Natural killer cell (primary cell): ENCODE measurements around the gene NOSIP. TPM values are rescaled to one million over a fixed set of nuclear protein-coding genes. Genes with fewer than 3 reads are reported as not detected.

Source experiments
- ATAC-seq, 3 donors: fragments of 150-1000 bp in 2 of 3; fragments of 200-7000 bp in 1 of 3; cut with Tn5 transposase; 1 replicate in 1 of 3; 2 replicates in 2 of 3; pipeline ENCODE4 v1.10.0; 2021; ENCODE audit warnings: mild to moderate bottlenecking in 2 of 3, moderate library complexity in 2 of 3
- DNase-seq, 2 donors: peaks; one replicate each; pipeline versions ENCODE4 v3.0.0 to v3.0.0-alpha.2; 2013 to 2021; ENCODE audit warnings: mixed read lengths in 1 of 2
- H3K27ac ChIP-seq: one replicate; pipeline ENCODE4 v1.5.1; 2013; ENCODE audit warnings: mild to moderate bottlenecking, low read length
- H3K27me3 ChIP-seq: one replicate; pipeline ENCODE4 v1.6.1; 2013; ENCODE audit warnings: low read length; ENCODE audit not compliant: control insufficient read depth, insufficient read depth
- H3K36me3 ChIP-seq: one replicate; pipeline ENCODE4 v1.6.1; 2013; ENCODE audit warnings: low read length; ENCODE audit not compliant: control insufficient read depth, insufficient read depth
- H3K4me1 ChIP-seq: one replicate; pipeline ENCODE4 v1.6.1; 2013; ENCODE audit warnings: low read length; ENCODE audit not compliant: control insufficient read depth, insufficient read depth
- H3K4me3 ChIP-seq: one replicate; pipeline ENCODE4 v1.5.1; 2013; ENCODE audit warnings: low read length
- H3K9me3 ChIP-seq: one replicate; pipeline ENCODE4 v1.6.1; 2013; ENCODE audit warnings: low read length; ENCODE audit not compliant: control insufficient read depth, insufficient read depth
- H3K27ac Mint-ChIP-seq, 2 donors: one replicate each; pipeline ENCODE4 v1.8.0; 2022; ENCODE audit warnings: mild to moderate bottlenecking in 2 of 2, mixed read lengths in 2 of 2, moderate library complexity in 1 of 2
- H3K27me3 Mint-ChIP-seq, 2 donors: one replicate each; pipeline ENCODE4 v1.8.0; 2022; ENCODE audit warnings: low read depth in 2 of 2, mixed read lengths in 2 of 2
- H3K36me3 Mint-ChIP-seq: one replicate; pipeline ENCODE4 v1.8.0; 2022; ENCODE audit warnings: mixed read lengths
- H3K4me1 Mint-ChIP-seq, 2 donors: one replicate each; pipeline ENCODE4 v1.8.0; 2022; ENCODE audit warnings: mixed read lengths in 2 of 2
- H3K4me3 Mint-ChIP-seq: one replicate; pipeline ENCODE4 v1.8.0; 2022; ENCODE audit warnings: mild to moderate bottlenecking, moderate library complexity, mixed read lengths
- H3K9me3 Mint-ChIP-seq, 2 donors: one replicate each; pipeline ENCODE4 v1.8.0; 2022; ENCODE audit warnings: mixed read lengths in 2 of 2
- WGBS: methylation state at CpG from one replicate; pipeline ENCODE4 v1.1.7; 2013; ENCODE audit warnings: missing lambda C conversion rate; ENCODE audit not compliant: insufficient coverage; 5-methylcytosine and 5-hydroxymethylcytosine counted together
- intact Hi-C: fragments of 100-400 bp; cut with micrococcal nuclease; formaldehyde crosslinking; loops from one replicate; pipeline ENCODE4 v1.14.2; 2022
- total RNA-seq, 4 donors: library from RNA; stranded (reverse); fragments of 120-200 nt in 1 of 4; gene quantifications; one replicate each; pipeline versions ENCODE4 v1.2.3 to v1.2.4, GENCODE V29; 2013 to 2022
- TF ChIP-seq, protein P1 (sequence below): fragments of 200-600 bp; IDR thresholded peaks from one replicate; pipeline ENCODE4 v1.8.0; 2022; ENCODE audit warnings: antibody characterized with exemption

NOSIP gene
- total RNA-seq, 3 donors from 2014 or later (not counting 1 experiment from before 2014, with no cell fraction given), result 46.7 to 63.6 (median 59.8) TPM

DNA sequence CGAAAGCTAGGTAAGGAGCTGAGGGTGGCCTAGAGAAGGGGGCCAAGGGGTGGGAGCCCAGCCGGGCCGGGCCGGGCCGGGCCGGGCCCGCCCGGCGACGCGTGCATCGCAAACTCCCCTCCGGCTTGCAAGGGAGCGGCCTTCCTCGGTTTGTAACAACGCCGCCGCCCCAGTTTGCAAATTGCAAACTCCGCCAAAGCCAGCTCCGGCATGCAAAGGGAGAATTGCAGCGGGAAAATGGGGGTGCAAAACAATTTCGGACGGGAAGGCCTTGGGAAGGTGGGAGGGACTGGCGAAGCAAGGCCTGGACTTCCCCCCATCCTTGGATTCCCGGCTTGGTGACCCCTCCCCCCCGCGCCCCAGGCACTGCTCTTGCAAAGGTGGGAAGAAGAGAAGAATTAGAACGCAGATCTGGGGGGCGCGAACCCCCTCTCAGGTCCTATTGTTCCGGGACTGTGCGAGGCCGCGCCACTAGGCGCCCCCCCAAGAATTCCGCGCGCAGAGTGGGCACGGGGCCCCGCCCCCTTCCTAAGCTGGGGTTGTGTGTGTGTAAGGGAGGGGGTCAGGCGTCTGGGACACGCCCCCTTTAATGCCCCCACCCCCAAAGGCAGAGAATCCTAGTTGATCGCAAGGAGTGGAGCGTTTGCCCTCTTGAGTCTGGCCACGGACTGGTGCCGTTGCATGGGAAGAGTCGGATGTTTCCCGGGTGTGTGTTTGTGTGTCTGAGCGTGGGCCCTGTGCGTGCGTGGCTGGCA, 11.6 kb upstream of the NOSIP start:
- no peaks in the 10 kb centered on the region for H3K9me3 ChIP-seq
- H3K27ac ChIP-seq, result peak overlapping the region; percentile 27
- Mint-ChIP-seq H3K4me3 (peak overlapping the region; percentile 90), H3K4me1 (peaks cover 32 to 41% of the 10 kb centered on the region in 2 donors), H3K27ac (peak overlapping the region; percentile 89 to 90), H3K27me3 (no peaks in the 10 kb centered on the region), H3K36me3 (no peaks in the 10 kb centered on the region), H3K9me3 (no peaks in the 10 kb centered on the region)
- TF ChIP-seq, protein P1, sequence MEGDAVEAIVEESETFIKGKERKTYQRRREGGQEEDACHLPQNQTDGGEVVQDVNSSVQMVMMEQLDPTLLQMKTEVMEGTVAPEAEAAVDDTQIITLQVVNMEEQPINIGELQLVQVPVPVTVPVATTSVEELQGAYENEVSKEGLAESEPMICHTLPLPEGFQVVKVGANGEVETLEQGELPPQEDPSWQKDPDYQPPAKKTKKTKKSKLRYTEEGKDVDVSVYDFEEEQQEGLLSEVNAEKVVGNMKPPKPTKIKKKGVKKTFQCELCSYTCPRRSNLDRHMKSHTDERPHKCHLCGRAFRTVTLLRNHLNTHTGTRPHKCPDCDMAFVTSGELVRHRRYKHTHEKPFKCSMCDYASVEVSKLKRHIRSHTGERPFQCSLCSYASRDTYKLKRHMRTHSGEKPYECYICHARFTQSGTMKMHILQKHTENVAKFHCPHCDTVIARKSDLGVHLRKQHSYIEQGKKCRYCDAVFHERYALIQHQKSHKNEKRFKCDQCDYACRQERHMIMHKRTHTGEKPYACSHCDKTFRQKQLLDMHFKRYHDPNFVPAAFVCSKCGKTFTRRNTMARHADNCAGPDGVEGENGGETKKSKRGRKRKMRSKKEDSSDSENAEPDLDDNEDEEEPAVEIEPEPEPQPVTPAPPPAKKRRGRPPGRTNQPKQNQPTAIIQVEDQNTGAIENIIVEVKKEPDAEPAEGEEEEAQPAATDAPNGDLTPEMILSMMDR, result no peak
- H3K4me1 ChIP-seq, result peaks cover 29% of the 10 kb centered on the region
- DNase-seq (peak; percentile 35 to 69), ATAC-seq (no peak)
- H3K27me3 ChIP-seq, result no peaks in the 10 kb centered on the region
- H3K4me3 ChIP-seq, result peak overlapping the region; percentile 88
- intact Hi-C loops, result loop anchor here (2.0 kb wide), 1 partner anchor 87 kb away; no protein-coding TSS in a partner anchor
- WGBS, result under 1% methylated on average over 47 of the region's 51 CpGs
- H3K36me3 ChIP-seq, result peaks cover 26% of the 10 kb centered on the region

DNA sequence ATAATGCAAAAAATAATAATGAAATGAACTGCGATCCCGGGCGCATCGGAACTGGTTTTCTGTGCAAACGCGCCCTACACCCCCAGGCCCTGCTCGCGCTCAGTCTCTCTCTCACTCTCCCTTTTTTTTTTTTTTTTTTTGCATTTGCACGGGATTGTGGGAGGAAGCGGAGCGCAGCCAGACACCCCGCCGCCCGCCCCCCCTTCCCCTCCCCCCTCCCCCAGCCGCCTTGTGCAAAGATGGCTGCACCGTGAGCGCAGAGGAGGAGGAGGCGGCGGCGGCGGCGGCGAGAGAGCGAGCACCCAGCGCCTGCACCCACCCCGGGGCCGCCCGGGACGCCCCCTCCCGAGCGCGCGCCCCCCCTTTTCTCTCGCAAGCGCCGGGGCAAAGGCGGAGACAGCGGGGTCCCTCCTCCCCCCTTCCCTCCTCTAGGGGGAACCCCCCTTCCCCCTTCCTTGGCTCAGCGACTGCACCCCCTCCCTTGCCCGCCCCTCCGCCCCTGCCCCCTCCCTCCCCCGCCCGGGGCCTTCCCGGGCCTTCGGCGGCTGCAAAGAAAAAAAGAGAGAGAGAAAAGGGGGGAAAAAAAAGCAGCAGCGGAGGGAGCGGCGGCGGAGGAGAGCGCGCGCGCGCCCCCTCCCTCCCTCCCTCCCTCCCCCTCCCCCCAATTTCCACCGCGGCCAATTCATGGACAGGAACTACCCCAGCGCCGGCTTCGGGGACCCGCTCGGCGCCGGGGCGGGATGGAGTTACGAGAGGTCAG, 10.8 kb upstream of the NOSIP start, which contains the start of gene PRR12:
Gene PRR12, plus strand, starts transcription at position 212 of the 760 bp plus-strand sequence. Its CDS starts 473 bp downstream, at position 685.
- TF ChIP-seq, protein P1, result no peak
- no peaks in the 10 kb centered on the region for H3K36me3 Mint-ChIP-seq
- Histone ChIP-seq H3K4me3 (peak within 1 kb of the TSS; percentile 88), H3K27me3 (no peaks in the 10 kb centered on the region), H3K27ac (peak within 1 kb of the TSS; percentile 52), H3K4me1 (peaks cover 29% of the 10 kb centered on the region), H3K9me3 (no peaks in the 10 kb centered on the region), H3K36me3 (peaks cover 22% of the 10 kb centered on the region)
- peak within 1 kb of the TSS; percentile 89 to 90 for H3K27ac Mint-ChIP-seq
- ATAC-seq (peak; percentile 35 to 50 (median 38)), DNase-seq (peak; percentile 62 to 89)
- no peaks in the 10 kb centered on the region for H3K9me3 Mint-ChIP-seq
- WGBS, result 0% methylated on average over 29 of the region's 66 CpGs
- no peaks in the 10 kb centered on the region for H3K27me3 Mint-ChIP-seq
- H3K4me3 Mint-ChIP-seq, result peak within 1 kb of the TSS; percentile 90
- peaks cover 32 to 41% of the 10 kb centered on the region in 2 donors for H3K4me1 Mint-ChIP-seq
- intact Hi-C loops, result loop anchor here (2.0 kb wide), 1 partner anchor 88 kb away; no protein-coding TSS in a partner anchor

DNA sequence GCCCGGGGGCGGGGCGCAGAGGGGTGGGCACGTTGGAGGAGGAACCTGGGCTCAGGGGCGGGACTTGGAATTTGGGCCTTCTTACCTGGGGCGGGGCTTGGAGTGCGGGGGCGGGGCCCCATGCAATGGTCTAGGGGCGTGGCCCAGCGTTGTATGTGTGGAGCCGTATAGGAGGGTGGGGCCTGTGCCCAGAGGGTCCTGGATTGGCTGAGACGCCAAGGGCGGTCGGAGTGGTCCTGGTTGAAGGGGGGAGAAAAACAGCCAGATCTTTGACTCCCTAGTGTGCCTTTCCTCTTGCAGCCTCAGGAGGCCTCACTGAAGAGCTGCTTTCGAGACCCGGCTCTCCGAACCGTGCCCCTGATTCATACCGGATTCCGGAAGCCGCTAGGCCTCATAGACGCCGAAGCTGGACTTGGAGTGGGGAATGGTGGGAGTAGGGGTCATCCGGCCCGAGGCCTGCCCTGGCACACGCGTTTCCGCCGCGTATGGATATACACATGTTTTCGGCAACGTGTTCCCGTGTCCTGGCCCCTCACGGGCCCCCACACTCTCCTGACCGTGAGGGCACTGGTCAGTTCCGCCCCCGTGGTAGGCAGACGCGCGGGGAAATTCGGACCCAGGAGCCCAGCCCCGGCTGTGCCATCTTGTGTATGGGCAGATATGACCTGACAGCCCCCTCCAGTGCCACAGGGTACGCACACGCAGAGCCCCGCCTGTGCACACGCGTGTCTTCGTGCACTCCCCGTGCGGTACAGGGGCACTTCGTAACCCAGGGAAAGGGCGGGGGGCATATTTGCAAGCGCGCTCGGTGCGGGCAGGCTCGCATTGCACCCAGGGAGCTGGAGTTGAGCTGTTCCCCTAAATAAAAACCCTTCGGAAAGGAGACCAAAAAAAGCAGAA, 10.0 kb upstream of the NOSIP start:
- under 1% methylated on average over 58 of the region's 58 CpGs for WGBS
- peak overlapping the region; percentile 90 for H3K4me3 Mint-ChIP-seq
- H3K27me3 ChIP-seq, result no peaks in the 10 kb centered on the region

More for the DNA sequence above, 10.0 kb upstream of the NOSIP start:
- H3K27ac ChIP-seq, result peak overlapping the region; percentile 52
- intact Hi-C loops, result loop anchor here (2.0 kb wide), 1 partner anchor 88 kb away; no protein-coding TSS in a partner anchor
- Mint-ChIP-seq H3K4me1 (peaks cover 32 to 41% of the 10 kb centered on the region in 2 donors), H3K27me3 (no peaks in the 10 kb centered on the region), H3K36me3 (no peaks in the 10 kb centered on the region), H3K9me3 (no peaks in the 10 kb centered on the region), H3K27ac (peak overlapping the region; percentile 89 to 90)
- no peaks in the 10 kb centered on the region for H3K9me3 ChIP-seq
- TF ChIP-seq, protein P1, result no peak
- H3K36me3 ChIP-seq, result peaks cover 14% of the 10 kb centered on the region
- H3K4me3 ChIP-seq, result peak overlapping the region; percentile 88
- H3K4me1 ChIP-seq, result peaks cover 29% of the 10 kb centered on the region
- DNase-seq (peak; percentile 88 to 97), ATAC-seq (peak; percentile 74 to 91 (median 80))
